ENCODE data around the gene NRSN2.

NRSN2 gene

GRCh38 chr20:396252-396618 is 49.3 kb downstream of the NRSN2 start:
- no peak for TF ChIP-seq ZFX (IDR thresholded peaks at IDR 0.05)
- TF ChIP-seq CTCF (conservative IDR thresholded peaks at IDR 0.05), result no peak
- no peak overlapping the region for H3K27ac ChIP-seq

- no peak overlapping the region for H3K27ac ChIP-seq
Observed at GRCh38 chr20:396619-397431, 49.9 kb downstream of the NRSN2 start.

GRCh38 chr20:397432-398237 is 50.7 kb downstream of the NRSN2 start:
- no peak overlapping the region for H3K27ac ChIP-seq
- TF ChIP-seq CTCF (conservative IDR thresholded peaks at IDR 0.05) (no peak), ZFX (IDR thresholded peaks at IDR 0.05) (no peak)

More at GRCh38 chr20:396619-397431, 49.9 kb downstream of the NRSN2 start:
- TF ChIP-seq CTCF (conservative IDR thresholded peaks at IDR 0.05), result no peak
- no peak for TF ChIP-seq ZFX (IDR thresholded peaks at IDR 0.05)

GRCh38 chr20:399182-399707 is 52.3 kb downstream of the NRSN2 start:
- no peak overlapping the region for H3K27ac ChIP-seq
- TF ChIP-seq ZFX (IDR thresholded peaks at IDR 0.05) (no peak), CTCF (conservative IDR thresholded peaks at IDR 0.05) (no peak)

- TF ChIP-seq CTCF (conservative IDR thresholded peaks at IDR 0.05) (no peak), ZFX (IDR thresholded peaks at IDR 0.05) (no peak)
- no peak overlapping the region for H3K27ac ChIP-seq
Observed at GRCh38 chr20:400128-400453, 53.2 kb downstream of the NRSN2 start.

GRCh38 chr20:400454-401275 is 53.8 kb downstream of the NRSN2 start:
- TF ChIP-seq CTCF (conservative IDR thresholded peaks at IDR 0.05) (no peak), ZFX (IDR thresholded peaks at IDR 0.05) (no peak)
- no peak overlapping the region for H3K27ac ChIP-seq

All from C4-2B (cell line).